ENCODE results near the gene MYL12B. TPM values are rescaled to one million over a fixed set of nuclear protein-coding genes. Genes with fewer than 3 reads are reported as not detected.

The MYL12B gene
- total and polyA plus RNA-seq, 2 of the 8 experiments (the other 6 are each of a cell fraction or from before 2014, with no cell fraction given): 174 to 188 TPM

DNA sequence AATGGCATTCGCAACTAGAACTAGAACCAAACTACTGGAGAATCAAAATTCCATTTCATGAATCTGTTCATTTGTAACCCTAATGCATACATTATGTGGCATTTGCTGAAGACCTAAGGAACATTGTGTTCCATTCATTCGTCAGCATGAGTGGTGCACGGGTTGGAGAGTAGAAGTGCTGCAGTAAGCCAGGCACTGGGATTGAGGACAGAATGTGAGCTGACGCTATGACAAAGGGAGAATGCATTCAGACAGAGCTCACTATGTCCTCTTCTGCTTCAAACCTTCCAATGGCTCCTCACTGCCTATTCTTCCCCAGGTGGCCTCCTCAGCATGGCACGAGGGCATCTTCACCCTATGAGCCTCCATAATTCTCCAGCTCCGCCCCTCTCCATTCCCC lies 35.9 kb upstream of the MYL12B start (continued):
- TF ChIP-seq CBX5 (IDR thresholded peaks at IDR 0.05; ENCODE audit: low read depth, low read length) (no peak), SP4 (IDR thresholded peaks at IDR 0.05; ENCODE audit: low read length) (no peak), RBBP5 (IDR thresholded peaks at IDR 0.05; ENCODE audit: borderline replicate concordance, low read depth, low read length) (no peak), SRF (IDR thresholded peaks at IDR 0.05; ENCODE audit: low read depth, low read length) (no peak), KDM4A (IDR thresholded peaks at IDR 0.05; ENCODE audit: low read depth, low read length, severe bottlenecking) (no peak), TEAD4 (IDR thresholded peaks at IDR 0.05; ENCODE audit: low read depth, low read length) (no peak), CTCF (IDR thresholded peaks at IDR 0.05; ENCODE audit: control extremely low read depth in 1 of 3, insufficient read depth in 1 of 3, low read depth in 1 of 3, low read length in 3 of 3) (no peak), ASH2L (IDR thresholded peaks at IDR 0.05; ENCODE audit: low read length) (no peak)

Measured in H1 (cell line).